ENCODE measurements around the gene MIER2.

- TF ChIP-seq, protein P1, sequence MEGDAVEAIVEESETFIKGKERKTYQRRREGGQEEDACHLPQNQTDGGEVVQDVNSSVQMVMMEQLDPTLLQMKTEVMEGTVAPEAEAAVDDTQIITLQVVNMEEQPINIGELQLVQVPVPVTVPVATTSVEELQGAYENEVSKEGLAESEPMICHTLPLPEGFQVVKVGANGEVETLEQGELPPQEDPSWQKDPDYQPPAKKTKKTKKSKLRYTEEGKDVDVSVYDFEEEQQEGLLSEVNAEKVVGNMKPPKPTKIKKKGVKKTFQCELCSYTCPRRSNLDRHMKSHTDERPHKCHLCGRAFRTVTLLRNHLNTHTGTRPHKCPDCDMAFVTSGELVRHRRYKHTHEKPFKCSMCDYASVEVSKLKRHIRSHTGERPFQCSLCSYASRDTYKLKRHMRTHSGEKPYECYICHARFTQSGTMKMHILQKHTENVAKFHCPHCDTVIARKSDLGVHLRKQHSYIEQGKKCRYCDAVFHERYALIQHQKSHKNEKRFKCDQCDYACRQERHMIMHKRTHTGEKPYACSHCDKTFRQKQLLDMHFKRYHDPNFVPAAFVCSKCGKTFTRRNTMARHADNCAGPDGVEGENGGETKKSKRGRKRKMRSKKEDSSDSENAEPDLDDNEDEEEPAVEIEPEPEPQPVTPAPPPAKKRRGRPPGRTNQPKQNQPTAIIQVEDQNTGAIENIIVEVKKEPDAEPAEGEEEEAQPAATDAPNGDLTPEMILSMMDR (IDR thresholded peaks at IDR 0.05; ENCODE audit: low read length), result no peak
- no peak for TF ChIP-seq EZH2phosphoT487 (IDR thresholded peaks at IDR 0.05; ENCODE audit: low read length)
Measured at GRCh38 chr19:344625-345319, at the start of gene MIER2.

All from MM.1S (cell line).